Measurements from ENCODE around the gene KBTBD3.

- TF ChIP-seq CTCF (IDR thresholded peaks at IDR 0.05): no peak
- TF ChIP-seq EP300 (IDR thresholded peaks at IDR 0.05): no peak
Observed at GRCh38 chr11:106001304-106002012, 75.7 kb downstream of the KBTBD3 start.

Measured in sigmoid colon (tissue), 4 donors.